ENCODE measurements around the gene RAD23B. TPM values are rescaled to one million over a fixed set of nuclear protein-coding genes. Genes with fewer than 3 reads are reported as not detected.

Gene RAD23B
- total RNA-seq, 1 donor from 2014 or later, result 102 TPM

- DNase-seq, result no peak
Observed at GRCh38 chr9:107378006-107378405, 94.9 kb downstream of the RAD23B start.

Other genes starting within 250 kb of the RAD23B start
- gene KLF4, start 206.5 kb downstream of the RAD23B start, total RNA-seq, result 1.9 TPM